Measurements from ENCODE around the gene SCARB1. TPM values are rescaled to one million over a fixed set of nuclear protein-coding genes. Genes with fewer than 3 reads are reported as not detected.

The SCARB1 gene
- total RNA-seq, 1 donor from 2014 or later = 170 TPM

GRCh38 chr12:124780336-124780735 is 83.3 kb downstream of the SCARB1 start:
- no peak for ATAC-seq
- DNase-seq (ENCODE audit: low spot score) = no peak

DNA sequence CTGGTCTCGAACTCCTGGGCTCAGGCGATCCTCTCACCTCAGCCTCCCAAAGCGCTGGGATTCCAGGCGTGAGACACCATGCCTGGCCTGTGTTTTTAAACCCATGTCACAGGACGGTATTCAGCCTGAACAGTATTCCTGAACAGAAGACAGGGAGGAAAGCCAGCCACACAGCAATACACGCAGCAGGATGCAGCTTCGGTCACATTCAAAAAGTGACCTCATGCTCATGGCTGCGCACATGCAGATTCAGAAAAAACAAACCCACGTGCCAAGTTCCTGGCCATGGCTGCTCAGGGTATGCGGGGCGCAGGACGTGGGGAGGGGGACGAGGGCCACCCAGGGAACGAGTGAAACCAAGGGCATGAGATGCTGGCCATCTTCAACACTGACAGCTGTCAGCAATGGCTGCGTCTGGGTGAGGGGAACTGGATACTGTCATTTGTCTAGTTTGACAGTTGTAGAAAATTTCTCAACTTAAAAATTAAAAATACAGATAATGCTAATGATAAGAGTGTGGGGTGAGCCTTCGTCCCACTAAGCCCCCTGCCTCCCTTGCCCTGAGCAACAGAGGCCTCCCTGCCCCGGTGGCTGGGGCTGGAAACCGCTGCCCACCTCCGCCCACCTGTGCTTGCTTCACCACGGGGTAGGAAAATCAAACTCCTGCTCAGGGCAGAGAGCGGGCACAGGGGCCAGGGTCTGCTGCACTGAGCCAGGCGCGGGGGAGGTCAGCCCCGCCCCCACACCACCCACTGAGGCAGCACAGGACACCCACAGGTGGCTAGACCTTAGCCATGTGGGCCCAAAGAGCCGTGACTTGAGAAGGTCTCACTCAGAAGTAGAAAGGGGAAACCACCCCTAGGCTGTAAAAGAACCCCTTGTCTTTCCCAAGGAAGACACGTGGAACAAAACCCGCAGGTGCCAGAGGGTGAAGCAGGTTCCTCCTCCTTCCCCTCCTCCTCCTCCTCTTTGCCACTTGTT is 84.2 kb downstream of the SCARB1 start:
- ATAC-seq = no peak
- DNase-seq (ENCODE audit: low spot score) = no peak

DNA sequence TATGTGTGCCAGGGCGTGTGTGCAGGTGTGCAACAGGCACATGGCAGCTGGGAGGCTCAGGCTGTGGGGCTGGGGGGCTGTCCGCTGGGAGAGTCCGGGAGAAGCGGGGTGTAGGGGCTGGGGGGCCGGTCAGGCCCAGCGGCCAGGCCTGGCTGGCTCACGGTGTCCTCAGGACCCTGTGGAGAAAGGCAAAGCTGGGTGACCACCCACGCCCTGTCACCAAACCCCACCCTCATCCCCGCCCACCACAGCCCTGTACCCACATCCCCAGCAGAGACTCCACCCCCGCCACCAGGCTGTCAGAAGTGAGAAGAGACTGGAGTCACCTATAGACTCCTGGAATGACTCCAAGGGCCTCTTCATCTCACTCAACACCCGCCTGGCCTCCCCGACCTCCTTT is 85.3 kb downstream of the SCARB1 start:
- DNase-seq (ENCODE audit: low spot score) (no peak), ATAC-seq (no peak)

DNA sequence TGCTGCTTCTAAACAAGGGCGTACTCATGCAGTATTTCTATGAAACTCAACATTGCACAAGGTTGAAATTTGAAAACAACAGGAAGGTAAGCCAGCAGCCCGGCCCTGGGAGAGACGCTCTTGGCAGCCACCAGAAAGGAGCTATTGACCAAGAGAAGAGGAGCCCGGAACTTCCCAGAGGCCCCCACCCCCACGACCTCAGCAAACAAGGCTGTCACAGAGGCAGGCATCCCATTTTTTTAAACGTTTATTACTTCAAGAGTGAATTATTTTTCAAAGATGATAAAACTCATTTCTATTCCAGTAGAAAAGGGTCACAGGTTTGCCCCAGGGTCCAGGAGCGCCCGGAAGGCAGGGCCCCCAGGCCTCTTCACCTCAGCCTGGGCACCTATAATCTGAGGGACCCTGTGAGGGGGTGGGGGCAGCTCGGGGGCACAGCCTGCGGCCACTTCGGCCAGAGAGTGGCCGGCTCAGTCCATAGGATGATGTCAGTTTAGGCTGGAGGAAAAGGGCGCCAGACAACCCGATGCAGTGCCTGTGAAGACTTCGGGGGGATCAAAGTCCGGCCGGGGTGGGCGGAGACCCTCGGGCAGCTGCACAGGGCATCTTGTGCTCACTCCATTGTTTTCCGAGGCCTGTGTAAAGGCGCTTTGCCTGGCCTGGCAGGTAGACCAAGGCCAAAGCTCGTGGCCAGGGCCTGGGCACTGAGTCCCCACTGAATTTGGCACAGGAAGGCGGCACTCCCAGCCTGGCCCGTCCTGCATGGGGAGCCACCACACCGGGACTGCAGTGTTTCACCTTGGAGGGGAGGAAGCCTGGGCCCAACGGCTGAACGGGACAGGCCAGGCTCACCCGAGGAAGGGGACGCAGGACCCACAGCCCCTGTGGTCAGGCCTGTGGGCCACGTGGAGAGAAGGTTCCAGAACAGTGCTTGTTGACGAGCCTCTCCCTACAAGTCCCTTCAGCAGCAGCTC is 86.0 kb downstream of the SCARB1 start:
- DNase-seq (ENCODE audit: low spot score) (peak; percentile 84), ATAC-seq (peak; percentile 75)

- no peak for ATAC-seq
Observed at GRCh38 chr12:124776125-124776513, 87.5 kb downstream of the SCARB1 start.

GRCh38 chr12:124774462-124775167 is 89.0 kb downstream of the SCARB1 start:
- peak; percentile 26 for ATAC-seq
- DNase-seq (ENCODE audit: low spot score) = no peak

More at GRCh38 chr12:124776125-124776513, 87.5 kb downstream of the SCARB1 start:
- DNase-seq (ENCODE audit: low spot score) = no peak

- no peak for DNase-seq (ENCODE audit: low spot score)
Observed at GRCh38 chr12:124774054-124774461, 89.6 kb downstream of the SCARB1 start.

GRCh38 chr12:124772289-124773170 is 91.1 kb downstream of the SCARB1 start:
- no peak for DNase-seq (ENCODE audit: low spot score)
- peak; percentile 1 for ATAC-seq

More at GRCh38 chr12:124774054-124774461, 89.6 kb downstream of the SCARB1 start:
- ATAC-seq = peak; percentile 0

- ATAC-seq (peak; percentile 71), DNase-seq (ENCODE audit: low spot score) (peak; percentile 79)
Observed at GRCh38 chr12:124771462-124772288, 92.0 kb downstream of the SCARB1 start.

- DNase-seq (ENCODE audit: low spot score) (no peak), ATAC-seq (no peak)
Observed at GRCh38 chr12:124770728-124771127, 92.9 kb downstream of the SCARB1 start.

DNA sequence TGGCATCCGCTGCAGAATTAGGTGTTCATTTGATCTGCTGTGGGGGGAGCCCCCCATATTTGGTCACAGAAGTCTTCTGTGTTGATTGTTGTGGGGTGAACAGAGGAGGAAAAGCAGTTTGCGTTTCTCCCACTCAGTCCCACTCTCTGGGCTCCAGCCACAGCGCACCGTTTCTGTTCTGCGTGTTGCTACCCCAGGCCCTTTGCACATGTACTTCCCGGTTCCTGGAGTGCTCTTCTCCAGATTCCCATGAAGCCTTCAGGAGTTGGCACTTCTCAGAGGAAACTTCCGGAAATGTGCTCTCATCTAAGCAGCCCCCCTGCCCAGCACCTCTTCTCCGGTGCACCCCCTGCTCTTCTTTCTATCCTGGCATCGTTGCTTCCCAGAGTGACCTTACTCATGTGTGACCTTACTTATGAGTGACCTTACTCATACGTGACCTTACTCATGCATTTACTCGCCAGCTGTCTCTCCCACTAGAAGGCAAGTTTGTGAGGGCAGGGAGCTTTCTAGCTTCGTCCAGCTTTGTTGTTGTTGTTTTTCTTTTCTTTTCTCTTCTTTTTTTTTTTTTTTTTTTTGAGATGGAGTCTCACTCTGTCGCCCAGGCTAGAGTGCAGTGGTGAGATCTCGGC is 93.7 kb downstream of the SCARB1 start:
- no peak for DNase-seq (ENCODE audit: low spot score)
- no peak for ATAC-seq

- ATAC-seq (no peak), DNase-seq (ENCODE audit: low spot score) (no peak)
Observed at GRCh38 chr12:124769163-124769530, 94.5 kb downstream of the SCARB1 start.

- DNase-seq (ENCODE audit: low spot score) = no peak
Observed at GRCh38 chr12:124768452-124769162, 95.1 kb downstream of the SCARB1 start.

DNA sequence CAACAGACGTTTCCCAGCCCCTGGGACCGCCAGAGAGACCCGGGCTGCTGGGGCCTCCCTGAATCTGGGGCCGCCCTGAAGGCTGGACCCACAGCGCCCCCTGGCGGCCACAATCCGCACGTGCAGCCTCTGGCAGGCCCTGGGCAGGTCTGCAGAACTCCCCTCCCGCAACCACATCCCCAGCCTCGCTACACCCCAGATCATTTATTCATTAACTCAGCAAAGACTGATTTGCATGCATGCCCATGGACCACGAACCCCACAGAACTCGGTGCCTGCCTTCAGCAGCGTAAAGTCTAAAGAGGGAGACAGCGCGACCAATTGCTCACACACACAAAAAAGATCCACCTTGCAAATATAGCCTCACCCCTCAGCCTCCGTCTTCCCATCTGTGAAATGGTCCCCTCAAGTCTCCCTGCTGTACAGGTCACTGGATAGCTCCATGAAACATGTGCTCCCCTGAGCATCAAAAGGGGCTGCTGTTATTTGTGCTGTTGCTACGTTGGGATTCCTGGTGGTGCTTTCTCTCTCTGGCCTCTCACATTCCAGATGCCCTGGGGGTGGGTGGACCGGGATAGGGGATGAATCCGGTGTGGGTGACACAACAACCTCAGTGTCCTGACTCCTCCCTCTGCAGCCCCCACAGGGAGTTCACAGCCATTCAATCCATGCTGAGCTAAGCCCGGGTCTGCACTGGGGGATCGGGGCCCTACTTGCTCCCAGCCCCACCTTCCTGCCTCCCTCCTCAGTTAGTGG is 96.4 kb downstream of the SCARB1 start:
- ATAC-seq (peak; percentile 91), DNase-seq (ENCODE audit: low spot score) (peak; percentile 83)

More at GRCh38 chr12:124768452-124769162, 95.1 kb downstream of the SCARB1 start:
- no peak for ATAC-seq

DNA sequence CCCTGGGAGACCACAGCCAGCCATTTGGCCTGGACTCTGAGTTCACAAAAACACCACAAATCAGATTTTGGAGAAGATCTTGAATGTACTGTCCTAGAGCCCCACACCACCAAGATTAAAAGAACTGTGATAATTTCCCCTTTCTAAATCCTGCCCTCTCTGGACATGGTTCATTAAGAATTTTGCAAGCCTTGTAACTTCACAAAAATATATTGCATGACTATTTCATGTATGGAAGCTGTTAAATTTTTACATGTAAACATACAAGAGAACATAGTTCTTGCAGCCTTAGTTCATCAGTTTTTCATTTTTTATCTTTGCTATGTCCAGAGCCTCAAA is 97.0 kb downstream of the SCARB1 start:
- DNase-seq (ENCODE audit: low spot score) (no peak), ATAC-seq (peak; percentile 6)

DNA sequence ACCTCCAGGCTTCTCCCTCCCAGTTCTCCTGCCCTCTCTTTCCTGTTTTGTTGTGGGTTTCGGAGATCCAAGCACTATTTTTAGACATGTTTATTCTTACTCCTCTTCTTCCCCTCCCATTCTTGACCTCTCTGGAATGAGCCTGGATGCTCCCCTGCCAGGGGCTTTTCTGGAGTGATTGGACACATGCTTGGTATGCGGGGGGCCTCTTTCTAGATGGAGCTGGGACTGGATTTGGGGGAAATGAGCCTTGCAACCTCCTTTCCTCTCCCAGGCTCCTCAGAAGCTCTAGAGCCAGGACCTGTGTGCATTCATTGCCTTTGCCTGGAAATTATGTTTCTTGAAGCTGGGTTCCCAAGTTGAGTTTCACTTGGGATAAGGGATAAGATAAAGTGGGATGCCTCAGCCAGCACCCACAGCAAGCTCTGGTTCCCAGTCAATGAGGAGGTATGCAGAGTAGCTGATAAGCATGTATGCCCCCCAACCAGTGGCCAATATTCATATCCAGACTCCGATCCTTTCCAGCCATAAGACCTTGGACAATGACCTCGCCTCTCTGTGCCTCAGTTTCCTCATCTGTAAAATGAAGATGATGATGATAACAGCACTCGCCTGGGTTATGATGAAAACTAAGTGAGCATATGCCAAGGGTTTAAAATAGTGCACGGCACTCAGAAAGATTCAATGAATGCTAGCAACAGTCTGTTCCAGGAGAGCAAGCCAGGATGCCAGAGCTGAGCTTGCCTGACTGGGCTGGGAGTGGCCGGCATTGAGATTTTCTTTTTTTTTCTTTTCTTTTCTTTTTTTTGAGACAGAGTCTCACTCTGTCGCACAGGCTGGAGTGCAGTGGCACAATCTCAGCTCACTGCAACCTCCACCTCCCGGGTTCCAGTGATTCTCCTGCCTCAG is 97.8 kb downstream of the SCARB1 start:
- DNase-seq (ENCODE audit: low spot score) (no peak), ATAC-seq (no peak)

Measured in left lobe of liver (tissue), 2 donors.